A673 (cell line): Measurements from ENCODE around the gene DUOXA1. TPM values are rescaled to one million over a fixed set of nuclear protein-coding genes. Genes with fewer than 3 reads are reported as not detected.

Source experiments
- BruUV-seq: library from RNA; stranded (reverse); fragments of 400-500 nt; replicated peaks from 2 replicates; lab custom pipeline; 2021; lab: Mats Ljungman, UMichigan
- CTCF ChIA-PET: fragments of 300-600 bp; sonication (Branson Sonifier 250); formaldehyde crosslinking; loops from one replicate; lab custom pipeline; 2022; ENCODE audit warnings: antibody characterized with exemption; lab: Charles Lee
- POLR2A ChIA-PET: fragments of 300-600 bp; sonication (Branson Sonifier 250); formaldehyde crosslinking; loops from one replicate; lab custom pipeline; 2022; ENCODE audit warnings: antibody characterized with exemption; ENCODE audit not compliant: low non-redundant PET; lab: Charles Lee
- DNase-seq: peaks from one replicate; pipeline ENCODE4 v3.0.0-alpha.2; 2015; ENCODE audit warnings: low spot score
- H3K27ac ChIP-seq: fragments of 200-600 bp; sonication (generic); 2 replicates; pipeline ENCODE4 v1.5.1; 2016; ENCODE audit warnings: mixed run types, low read depth, mild to moderate bottlenecking, mixed read lengths, antibody characterized with exemption, low read length; ENCODE audit not compliant: poor library complexity, severe bottlenecking
- H3K27me3 ChIP-seq: fragments of 200-600 bp; sonication (generic); replicated peaks from 2 replicates; pipeline ENCODE4 v1.6.1; 2017; ENCODE audit warnings: mixed run types, low read depth, mild to moderate bottlenecking, mixed read lengths, antibody characterized with exemption, low read length; ENCODE audit not compliant: insufficient read depth, poor library complexity
- H3K36me3 ChIP-seq: fragments of 200-600 bp; sonication (generic); 2 replicates; pipeline ENCODE4 v1.6.1; 2016; ENCODE audit warnings: mixed run types, mild to moderate bottlenecking, mixed read lengths, antibody characterized with exemption, low read length; ENCODE audit not compliant: insufficient read depth, poor library complexity, severe bottlenecking
- H3K4me1 ChIP-seq: fragments of 200-600 bp; sonication (generic); 2 replicates; pipeline ENCODE4 v1.6.1; 2017; ENCODE audit warnings: mixed run types, mild to moderate bottlenecking, mixed read lengths, antibody characterized with exemption, low read length; ENCODE audit not compliant: insufficient read depth, poor library complexity, severe bottlenecking
- H3K4me3 ChIP-seq: fragments of 200-600 bp; sonication (generic); 2 replicates; pipeline ENCODE4 v1.5.1; 2016; ENCODE audit warnings: low read depth, mixed run types, mild to moderate bottlenecking, mixed read lengths, low read length; ENCODE audit not compliant: poor library complexity, severe bottlenecking
- H3K9me3 ChIP-seq: fragments of 200-600 bp; sonication (generic); 2 replicates; pipeline ENCODE4 v1.6.1; 2016; ENCODE audit warnings: mixed run types, low read depth, mild to moderate bottlenecking, mixed read lengths, antibody characterized with exemption, low read length; ENCODE audit not compliant: poor library complexity, severe bottlenecking
- CTCF ChIP-seq: fragments of 300-800, 200-600 bp; sonication (generic); conservative IDR thresholded peaks from 2 replicates; pipeline ENCODE4 v1.5.1; 2017; ENCODE audit warnings: low read depth, mild to moderate bottlenecking, antibody characterized with exemption, low read length, moderate library complexity, mixed read lengths
- EZH2 ChIP-seq: fragments of 200-600 bp; sonication (generic); IDR thresholded peaks from 2 replicates; pipeline ENCODE4 v1.6.1; 2017; ENCODE audit warnings: borderline replicate concordance, low read depth, mild to moderate bottlenecking, mixed read lengths, antibody characterized with exemption, low read length; ENCODE audit not compliant: poor library complexity, severe bottlenecking
- intact Hi-C: fragments of 100-400 bp; cut with micrococcal nuclease; formaldehyde crosslinking; loops from one replicate; pipeline ENCODE4 v1.10.0; 2022; ENCODE audit not compliant: unreplicated experiment
- total RNA-seq: library from RNA; stranded (reverse); gene quantifications from 2 replicates; pipeline ENCODE4 v1.2.3, GENCODE V29; 2021

The DUOXA1 gene
- total RNA-seq, 1 experiment from 2014 or later: 0.95 TPM

- no peak overlapping the region for H3K4me3 ChIP-seq
- TF ChIP-seq CTCF: no peak
- no peak for TF ChIP-seq EZH2
- intact Hi-C loops: no loop called here
- DNase-seq: no peak
- no peaks in the 10 kb centered on the region for H3K27me3 ChIP-seq
- H3K9me3 ChIP-seq: no peaks in the 10 kb centered on the region
- no TSS peak for BruUV-seq
- H3K4me1 ChIP-seq: no peaks in the 10 kb centered on the region
- H3K27ac ChIP-seq: no peak overlapping the region
- POLR2A ChIA-PET: no interaction called here
- CTCF ChIA-PET: no interaction called here
- H3K36me3 ChIP-seq: no peaks in the 10 kb centered on the region
Observed at GRCh38 chr15:45102226-45102625, 27.5 kb downstream of the DUOXA1 start.

- Histone ChIP-seq H3K27me3 (no peaks in the 10 kb centered on the region), H3K36me3 (no peaks in the 10 kb centered on the region), H3K4me1 (no peaks in the 10 kb centered on the region), H3K9me3 (no peaks in the 10 kb centered on the region), H3K4me3 (no peak overlapping the region), H3K27ac (no peak overlapping the region)
- ChIA-PET CTCF (no interaction called here), POLR2A (no interaction called here)
- no peak for DNase-seq
- intact Hi-C loops: no loop called here
- BruUV-seq: no TSS peak
- TF ChIP-seq EZH2 (no peak), CTCF (no peak)
Observed at GRCh38 chr15:45101749-45102148, 27.9 kb downstream of the DUOXA1 start.

GRCh38 chr15:45100884-45101625, 28.6 kb downstream of the DUOXA1 start:
- POLR2A ChIA-PET: no interaction called here
- no peaks in the 10 kb centered on the region for H3K27me3 ChIP-seq
- DNase-seq: no peak

More at GRCh38 chr15:45100884-45101625, 28.6 kb downstream of the DUOXA1 start:
- intact Hi-C loops: no loop called here
- BruUV-seq: no TSS peak
- no peaks in the 10 kb centered on the region for H3K36me3 ChIP-seq
- CTCF ChIA-PET: no interaction called here
- no peak overlapping the region for H3K27ac ChIP-seq
- H3K4me1 ChIP-seq: no peaks in the 10 kb centered on the region
- H3K4me3 ChIP-seq: no peak overlapping the region
- H3K9me3 ChIP-seq: no peaks in the 10 kb centered on the region
- TF ChIP-seq EZH2 (no peak), CTCF (no peak)
